HepG2 (cell line): ENCODE data around the gene KHNYN. TPM values are rescaled to one million over a fixed set of nuclear protein-coding genes. Genes with fewer than 3 reads are reported as not detected.

ENCODE experiments used
- AGO1 ChIP-seq: fragments of 200-400 bp; formaldehyde crosslinking; IDR thresholded peaks from 2 replicates; pipeline ENCODE4 v1.6.1; 2017; ENCODE audit warnings: mild to moderate bottlenecking, low read depth, low read length, moderate library complexity; ENCODE audit not compliant: poor library complexity, severe bottlenecking
- AGO2 ChIP-seq: fragments of 200-400 bp; formaldehyde crosslinking; optimal IDR thresholded peaks from 2 replicates; pipeline ENCODE3; 2017; ENCODE audit warnings: mild to moderate bottlenecking, low read depth, low read length, moderate library complexity
- AHR ChIP-seq: IDR thresholded peaks from 2 replicates; pipeline ENCODE4 v1.6.1; 2018; ENCODE audit warnings: missing genetic modification reagents, missing compliant biosample characterization
- ARNTL ChIP-seq: sonication (generic); formaldehyde crosslinking; IDR thresholded peaks from 2 replicates; pipeline ENCODE4 v1.4.0; 2020; ENCODE audit warnings: mild to moderate bottlenecking, missing genetic modification reagents
- BRD4 ChIP-seq: sonication (generic); formaldehyde crosslinking; IDR thresholded peaks from 2 replicates; pipeline ENCODE4 v1.4.0; 2020; ENCODE audit warnings: missing genetic modification reagents
- CREBL2 ChIP-seq: sonication (generic); formaldehyde crosslinking; IDR thresholded peaks from 2 replicates; pipeline ENCODE4 v1.8.1; 2023; ENCODE audit warnings: missing genetic modification reagents, mild to moderate bottlenecking, borderline replicate concordance
- CTCF ChIP-seq: sonication (generic); formaldehyde crosslinking; IDR thresholded peaks from 2 replicates; pipeline ENCODE4 v1.5.0; 2020; ENCODE audit warnings: mild to moderate bottlenecking, missing genetic modification reagents, moderate library complexity
- ELF1 ChIP-seq: sonication (generic); formaldehyde crosslinking; IDR thresholded peaks from 2 replicates; pipeline ENCODE4 v1.4.0; 2020; ENCODE audit warnings: missing genetic modification reagents
- ELK4 ChIP-seq: sonication (generic); formaldehyde crosslinking; IDR thresholded peaks from 2 replicates; pipeline ENCODE4 v1.9.0; 2021; ENCODE audit warnings: missing genetic modification reagents, borderline replicate concordance
- GPN1 ChIP-seq: sonication (generic); formaldehyde crosslinking; IDR thresholded peaks from 2 replicates; pipeline ENCODE4 v1.5.1; 2020; ENCODE audit warnings: missing genetic modification reagents, borderline replicate concordance
- NCOA1 ChIP-seq: sonication (generic); formaldehyde crosslinking; IDR thresholded peaks from 2 replicates; pipeline ENCODE4 v1.9.0; 2021; ENCODE audit warnings: missing genetic modification reagents
- NONO ChIP-seq, 2 experiments: fragments of 450-650 bp in 1 of 2; sonication (generic) in 1 of 2; formaldehyde crosslinking in 1 of 2; IDR thresholded peaks in 1 of 2; conservative IDR thresholded peaks in 1 of 2; 2 replicates each; pipeline versions ENCODE4 v1.6.1 to v1.8.0; 2017 to 2022; ENCODE audit warnings: mild to moderate bottlenecking in 1 of 2, missing genetic modification reagents in 1 of 2, moderate library complexity in 1 of 2
- NR2F2 ChIP-seq: IDR thresholded peaks from 2 replicates; pipeline ENCODE4 v1.6.1; 2012; ENCODE audit warnings: low read depth, inconsistent platforms, borderline replicate concordance
- PAF1 ChIP-seq: IDR thresholded peaks from 2 replicates; pipeline ENCODE4 v1.6.1; 2016; ENCODE audit warnings: missing genetic modification reagents, missing compliant biosample characterization
- SOX6 ChIP-seq, 2 experiments: fragments of 450-650 bp in 1 of 2; sonication (generic) in 1 of 2; formaldehyde crosslinking in 1 of 2; IDR thresholded peaks; 2 replicates each; pipeline versions ENCODE4 v1.4.0 to v1.6.1; 2017 to 2020; ENCODE audit warnings: antibody characterized with exemption in 1 of 2, mild to moderate bottlenecking in 1 of 2, missing genetic modification reagents in 1 of 2
- TOE1 ChIP-seq: sonication (generic); formaldehyde crosslinking; IDR thresholded peaks from 2 replicates; pipeline ENCODE4 v1.4.0; 2020; ENCODE audit warnings: mild to moderate bottlenecking, missing genetic modification reagents
- ZFY ChIP-seq: sonication (generic); formaldehyde crosslinking; IDR thresholded peaks from 2 replicates; pipeline ENCODE4 v1.4.0; 2020; ENCODE audit warnings: missing genetic modification reagents
- ZNF720 ChIP-seq: sonication (generic); formaldehyde crosslinking; IDR thresholded peaks from 2 replicates; pipeline ENCODE4 v1.4.0; 2020; ENCODE audit warnings: missing genetic modification reagents
- ZNF883 ChIP-seq: sonication (generic); formaldehyde crosslinking; IDR thresholded peaks from 2 replicates; pipeline ENCODE4 v1.5.1; 2020; ENCODE audit warnings: mild to moderate bottlenecking, missing genetic modification reagents; ENCODE audit errors: not compliant biosample characterization
- polyA plus RNA-seq, 8 experiments: library from polyadenylated mRNA; depleted of rRNA in 3 of 8; stranded (reverse) in 7 of 8; unstranded in 1 of 8; fragments of >200 nt; fragmentation: Illumina TruSeq in 4 of 8; extraction: Trizol in 4 of 8; gene quantifications; 2 replicates each; pipeline versions ENCODE4 v1.2.1 to v1.2.3, GENCODE V29; 2011 to 2016; ENCODE audit warnings: low read depth in 4 of 8, missing spikeins in 1 of 8, mixed read lengths in 1 of 8; ENCODE audit not compliant: insufficient read depth in 1 of 8
- total RNA-seq, 5 experiments: library from RNA; depleted of rRNA; stranded (reverse); fragments of >200 nt; fragmentation: Illumina TruSeq; extraction: Trizol; gene quantifications; 2 replicates each; pipeline ENCODE4 v1.2.3, GENCODE V29; 2016; ENCODE audit warnings: low read depth in 1 of 5
- TF ChIP-seq, protein P1 (sequence below): sonication (generic); formaldehyde crosslinking; IDR thresholded peaks from 2 replicates; pipeline ENCODE4 v1.5.1; 2020; ENCODE audit warnings: mild to moderate bottlenecking, missing genetic modification reagents, moderate library complexity
- TF ChIP-seq, protein P2 (sequence below): sonication (generic); formaldehyde crosslinking; IDR thresholded peaks from 2 replicates; pipeline ENCODE4 v1.5.0; 2020; ENCODE audit warnings: missing genetic modification reagents

Gene KHNYN
- total and polyA plus RNA-seq, 2 of the 13 experiments (the other 11 are each of a cell fraction or from before 2014, with no cell fraction given) = 52.8 to 75.7 TPM

- TF ChIP-seq ARNTL (no peak; the same call in 1 of the 2 replicates), TOE1 (CRISPR knock-in tag) (no peak), NONO (IDR thresholded peaks at IDR 0.05) (no peak), NONO (CRISPR knock-in tag; conservative IDR thresholded peaks at IDR 0.05) (0 out of 2 replicates have a peak, but pooled peaks have one; percentile 51), ZFY (0 out of 2 replicates have a peak, but pooled peaks have one; percentile 21), AGO2 (peak; percentile 99), NCOA1 (CRISPR knock-in tag) (no peak), AGO1 (peak; percentile 91), ZNF883 (peak; percentile 20), ELF1 (CRISPR knock-in tag) (no peak), BRD4 (CRISPR knock-in tag) (0 out of 2 replicates have a peak, but pooled peaks have one; percentile 19), CREBL2 (CRISPR knock-in tag) (no peak), ELK4 (0 out of 2 replicates have a peak, but pooled peaks have one; percentile 38), PAF1 (CRISPR knock-in tag) (peak; percentile 89), SOX6 (IDR thresholded peaks at IDR 0.05) (no peak), SOX6 (CRISPR knock-in tag; IDR thresholded peaks at IDR 0.05) (no peak), CTCF (CRISPR knock-in tag) (no peak), NR2F2 (no peak), GPN1 (CRISPR knock-in tag) (no peak), ZNF720 (CRISPR knock-in tag) (no peak), AHR (CRISPR knock-in tag) (peak; percentile 73; the same call in 1 of the 2 replicates)
- TF ChIP-seq, protein P1, sequence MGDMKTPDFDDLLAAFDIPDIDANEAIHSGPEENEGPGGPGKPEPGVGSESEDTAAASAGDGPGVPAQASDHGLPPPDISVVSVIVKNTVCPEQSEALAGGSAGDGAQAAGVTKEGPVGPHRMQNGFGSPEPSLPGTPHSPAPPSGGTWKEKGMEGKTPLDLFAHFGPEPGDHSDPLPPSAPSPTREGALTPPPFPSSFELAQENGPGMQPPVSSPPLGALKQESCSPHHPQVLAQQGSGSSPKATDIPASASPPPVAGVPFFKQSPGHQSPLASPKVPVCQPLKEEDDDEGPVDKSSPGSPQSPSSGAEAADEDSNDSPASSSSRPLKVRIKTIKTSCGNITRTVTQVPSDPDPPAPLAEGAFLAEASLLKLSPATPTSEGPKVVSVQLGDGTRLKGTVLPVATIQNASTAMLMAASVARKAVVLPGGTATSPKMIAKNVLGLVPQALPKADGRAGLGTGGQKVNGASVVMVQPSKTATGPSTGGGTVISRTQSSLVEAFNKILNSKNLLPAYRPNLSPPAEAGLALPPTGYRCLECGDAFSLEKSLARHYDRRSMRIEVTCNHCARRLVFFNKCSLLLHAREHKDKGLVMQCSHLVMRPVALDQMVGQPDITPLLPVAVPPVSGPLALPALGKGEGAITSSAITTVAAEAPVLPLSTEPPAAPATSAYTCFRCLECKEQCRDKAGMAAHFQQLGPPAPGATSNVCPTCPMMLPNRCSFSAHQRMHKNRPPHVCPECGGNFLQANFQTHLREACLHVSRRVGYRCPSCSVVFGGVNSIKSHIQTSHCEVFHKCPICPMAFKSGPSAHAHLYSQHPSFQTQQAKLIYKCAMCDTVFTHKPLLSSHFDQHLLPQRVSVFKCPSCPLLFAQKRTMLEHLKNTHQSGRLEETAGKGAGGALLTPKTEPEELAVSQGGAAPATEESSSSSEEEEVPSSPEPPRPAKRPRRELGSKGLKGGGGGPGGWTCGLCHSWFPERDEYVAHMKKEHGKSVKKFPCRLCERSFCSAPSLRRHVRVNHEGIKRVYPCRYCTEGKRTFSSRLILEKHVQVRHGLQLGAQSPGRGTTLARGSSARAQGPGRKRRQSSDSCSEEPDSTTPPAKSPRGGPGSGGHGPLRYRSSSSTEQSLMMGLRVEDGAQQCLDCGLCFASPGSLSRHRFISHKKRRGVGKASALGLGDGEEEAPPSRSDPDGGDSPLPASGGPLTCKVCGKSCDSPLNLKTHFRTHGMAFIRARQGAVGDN = peak; percentile 60
- TF ChIP-seq, protein P2, sequence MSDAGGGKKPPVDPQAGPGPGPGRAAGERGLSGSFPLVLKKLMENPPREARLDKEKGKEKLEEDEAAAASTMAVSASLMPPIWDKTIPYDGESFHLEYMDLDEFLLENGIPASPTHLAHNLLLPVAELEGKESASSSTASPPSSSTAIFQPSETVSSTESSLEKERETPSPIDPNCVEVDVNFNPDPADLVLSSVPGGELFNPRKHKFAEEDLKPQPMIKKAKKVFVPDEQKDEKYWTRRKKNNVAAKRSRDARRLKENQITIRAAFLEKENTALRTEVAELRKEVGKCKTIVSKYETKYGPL (CRISPR knock-in tag) = no peak
These were observed 10.3 kb downstream of the KHNYN start (continued) for GRCh38 chr14:24439830-24440605.
